PC-3 (cell line): Measurements from ENCODE around the gene GRB7. TPM values are rescaled to one million over a fixed set of nuclear protein-coding genes. Genes with fewer than 3 reads are reported as not detected.
A peak's percentile ranks its signal among the peaks of the same experiment; 100 is the strongest.

ENCODE experiments used
- ATAC-seq: fragments of 200-7000 bp; cut with Tn5 transposase; 2 replicates; pipeline ENCODE4 v1.9.1; 2020; ENCODE audit warnings: mild to moderate bottlenecking, moderate library complexity
- BruUV-seq: library from RNA; stranded (reverse); fragments of 400-500 nt; replicated peaks from 2 replicates; lab custom pipeline; 2021; lab: Mats Ljungman, UMichigan
- CTCF ChIA-PET: fragments of 300-600 bp; sonication (Branson Sonifier 250); formaldehyde crosslinking; loops from one replicate; lab custom pipeline; 2022; ENCODE audit warnings: antibody characterized with exemption; lab: Charles Lee
- POLR2A ChIA-PET: fragments of 300-600 bp; sonication (Branson Sonifier 250); formaldehyde crosslinking; loops from one replicate; lab custom pipeline; 2022; ENCODE audit warnings: antibody characterized with exemption; ENCODE audit not compliant: unreplicated experiment; lab: Charles Lee
- DNase-seq: peaks from one replicate; pipeline ENCODE4 v3.0.0-alpha.2; 2015
- H2AFZ ChIP-seq: fragments of 300-600 bp; sonication (generic); 2 replicates; pipeline ENCODE4 v1.6.0; 2016; ENCODE audit warnings: antibody characterized with exemption, low read length
- H3F3A ChIP-seq: fragments of 300-600 bp; sonication (generic); one replicate; pipeline ENCODE4 v1.6.0; 2017; ENCODE audit warnings: antibody characterized with exemption, low read length, control low read depth, mild to moderate bottlenecking; ENCODE audit not compliant: unreplicated experiment
- H3K27ac ChIP-seq: fragments of 300-600 bp; sonication (generic); 2 replicates; pipeline ENCODE4 v1.5.1; 2016; ENCODE audit warnings: mild to moderate bottlenecking, low read length
- H3K27me3 ChIP-seq: fragments of 300-600 bp; sonication (generic); 2 replicates; pipeline ENCODE4 v1.6.1; 2016; ENCODE audit warnings: low read length, mixed read lengths
- H3K36me3 ChIP-seq: fragments of 300-600 bp; sonication (generic); 2 replicates; pipeline ENCODE4 v1.6.1; 2016; ENCODE audit warnings: low read depth, mixed run types, low read length, mixed read lengths
- H3K4me1 ChIP-seq: fragments of 300-600 bp; sonication (generic); 2 replicates; pipeline ENCODE4 v1.5.1; 2016; ENCODE audit warnings: low read length; ENCODE audit not compliant: insufficient read depth
- H3K4me2 ChIP-seq: fragments of 300-600 bp; sonication (generic); 2 replicates; pipeline ENCODE4 v1.6.0; 2016; ENCODE audit warnings: low read length
- H3K4me3 ChIP-seq: fragments of 300-600 bp; sonication (generic); 2 replicates; pipeline ENCODE4 v1.5.1; 2016; ENCODE audit warnings: mild to moderate bottlenecking, low read length, mixed read lengths
- H3K79me2 ChIP-seq: fragments of 300-600 bp; sonication (generic); 2 replicates; pipeline ENCODE4 v1.6.1; 2017; ENCODE audit warnings: low read length, mixed read lengths
- H3K9ac ChIP-seq: fragments of 300-600 bp; sonication (generic); 2 replicates; pipeline ENCODE4 v1.6.0; 2016; ENCODE audit warnings: mild to moderate bottlenecking, low read length
- H3K9me2 ChIP-seq: fragments of 300-600 bp; sonication (generic); replicated peaks from 2 replicates; pipeline ENCODE4 v1.6.1; 2016; ENCODE audit warnings: mixed run types, low read length, mixed read lengths
- H3K9me3 ChIP-seq: fragments of 300-600 bp; sonication (generic); 2 replicates; pipeline ENCODE4 v1.6.1; 2016; ENCODE audit warnings: low read length, mixed read lengths
- H4K20me1 ChIP-seq: fragments of 300-600 bp; sonication (generic); 2 replicates; pipeline ENCODE4 v1.6.1; 2016; ENCODE audit warnings: low read length, mixed read lengths
- CTCF ChIP-seq: fragments of 300-600 bp; sonication (generic); conservative IDR thresholded peaks from 2 replicates; pipeline ENCODE4 v1.5.1; 2017; ENCODE audit warnings: antibody characterized with exemption, low read depth, mild to moderate bottlenecking, low read length
- EZH2 ChIP-seq: fragments of 300-600 bp; sonication (generic); IDR thresholded peaks from one replicate; pipeline ENCODE4 v1.6.1; 2017; ENCODE audit warnings: antibody characterized with exemption, mild to moderate bottlenecking, low read length; ENCODE audit not compliant: unreplicated experiment
- EZH2phosphoT487 ChIP-seq: fragments of 300-600 bp; sonication (generic); IDR thresholded peaks from 2 replicates; pipeline ENCODE4 v1.6.1; 2018; ENCODE audit warnings: mild to moderate bottlenecking, antibody characterized with exemption, low read length, borderline replicate concordance
- intact Hi-C: fragments of 100-400 bp; cut with micrococcal nuclease; formaldehyde crosslinking; loops from 2 replicates; pipeline ENCODE4 v1.9.0; 2023
- total RNA-seq: library from RNA; depleted of rRNA; stranded (reverse); fragments of >200 nt; gene quantifications from 2 replicates; pipeline ENCODE4 v1.2.3, GENCODE V29; 2014

Gene GRB7
- total RNA-seq, 1 experiment from 2014 or later, result 31.3 TPM

- intact Hi-C loops, result loop anchor here (5.0 kb wide), 1 partner anchor 130 kb away; no protein-coding TSS in a partner anchor
- no peak overlapping the region for H3K9ac ChIP-seq
- no peak for DNase-seq
- H3K9me3 ChIP-seq, result no peaks in the 10 kb centered on the region
- ATAC-seq, result no peak
- H3K4me3 ChIP-seq, result no peak overlapping the region
- H2AFZ ChIP-seq, result no peak overlapping the region
- ChIA-PET POLR2A (no interaction called here), CTCF (interaction anchor here (0.6 kb wide), 1 partner anchor 121 kb away, joined by 3 read pairs; no protein-coding TSS in a partner anchor)
- peaks cover 6% of the 10 kb centered on the region; the same call in 1 of the 2 replicates for H3K4me1 ChIP-seq
- no peaks in the 10 kb centered on the region for H3K27me3 ChIP-seq
- H3K9me2 ChIP-seq, result no peaks in the 10 kb centered on the region
- no peaks in the 10 kb centered on the region for H3K36me3 ChIP-seq
- no peaks in the 10 kb centered on the region for H3F3A ChIP-seq
- no peaks in the 10 kb centered on the region for H3K79me2 ChIP-seq
- H4K20me1 ChIP-seq, result no peaks in the 10 kb centered on the region
- no TSS peak for BruUV-seq
- H3K4me2 ChIP-seq, result no peak overlapping the region
- TF ChIP-seq CTCF, result no peak
- TF ChIP-seq EZH2phosphoT487, result no peak
- TF ChIP-seq EZH2, result no peak
- H3K27ac ChIP-seq, result no peak overlapping the region
These were observed 14.6 kb downstream of the GRB7 start for GRCh38 chr17:39752241-39752881.

GRCh38 chr17:39753514-39754160 lies 15.9 kb downstream of the GRB7 start:
- H2AFZ ChIP-seq, result peak overlapping the region; percentile 91
- peak overlapping the region; percentile 92 for H3K4me2 ChIP-seq
- H3K9me3 ChIP-seq, result no peaks in the 10 kb centered on the region
- POLR2A ChIA-PET, result interaction anchor here (0.6 kb wide), 1 partner anchor 478 kb away, joined by 3 read pairs; no protein-coding TSS in a partner anchor
- H3K9ac ChIP-seq, result peak overlapping the region; percentile 81
- H3K27ac ChIP-seq, result peak overlapping the region; percentile 43; the same call in 1 of the 2 replicates
- no peaks in the 10 kb centered on the region for H3F3A ChIP-seq
- no peak for TF ChIP-seq EZH2phosphoT487
- no peak for TF ChIP-seq EZH2
- no peak for TF ChIP-seq CTCF
- H3K4me3 ChIP-seq, result peak overlapping the region; percentile 75
- DNase-seq (peak; percentile 25), ATAC-seq (peak; percentile 31)
- no peaks in the 10 kb centered on the region for H3K27me3 ChIP-seq
- BruUV-seq, result no TSS peak
- no peaks in the 10 kb centered on the region for H3K9me2 ChIP-seq
- no peaks in the 10 kb centered on the region for H3K36me3 ChIP-seq
- no peaks in the 10 kb centered on the region for H4K20me1 ChIP-seq
- H3K79me2 ChIP-seq, result no peaks in the 10 kb centered on the region
- intact Hi-C loops, result loop anchor here (2.0 to 5.0 kb wide), 2 partner anchors 23 to 131 kb away; partner anchors contain the start of gene MIEN1
- H3K4me1 ChIP-seq, result peaks cover 6% of the 10 kb centered on the region; the same call in 1 of the 2 replicates
- CTCF ChIA-PET, result interaction anchor here (0.6 kb wide), 1 partner anchor 127 kb away, joined by 6 read pairs; the partner anchor contains the start of gene PPP1R1B
